ENCODE measurements around the gene AVPR2. TPM values are rescaled to one million over a fixed set of nuclear protein-coding genes. Genes with fewer than 3 reads are reported as not detected.

AVPR2 gene
- total and polyA plus RNA-seq, 9 of the 15 experiments (the other 6 are each of a cell fraction or from before 2014, with no cell fraction given): not detected

DNA sequence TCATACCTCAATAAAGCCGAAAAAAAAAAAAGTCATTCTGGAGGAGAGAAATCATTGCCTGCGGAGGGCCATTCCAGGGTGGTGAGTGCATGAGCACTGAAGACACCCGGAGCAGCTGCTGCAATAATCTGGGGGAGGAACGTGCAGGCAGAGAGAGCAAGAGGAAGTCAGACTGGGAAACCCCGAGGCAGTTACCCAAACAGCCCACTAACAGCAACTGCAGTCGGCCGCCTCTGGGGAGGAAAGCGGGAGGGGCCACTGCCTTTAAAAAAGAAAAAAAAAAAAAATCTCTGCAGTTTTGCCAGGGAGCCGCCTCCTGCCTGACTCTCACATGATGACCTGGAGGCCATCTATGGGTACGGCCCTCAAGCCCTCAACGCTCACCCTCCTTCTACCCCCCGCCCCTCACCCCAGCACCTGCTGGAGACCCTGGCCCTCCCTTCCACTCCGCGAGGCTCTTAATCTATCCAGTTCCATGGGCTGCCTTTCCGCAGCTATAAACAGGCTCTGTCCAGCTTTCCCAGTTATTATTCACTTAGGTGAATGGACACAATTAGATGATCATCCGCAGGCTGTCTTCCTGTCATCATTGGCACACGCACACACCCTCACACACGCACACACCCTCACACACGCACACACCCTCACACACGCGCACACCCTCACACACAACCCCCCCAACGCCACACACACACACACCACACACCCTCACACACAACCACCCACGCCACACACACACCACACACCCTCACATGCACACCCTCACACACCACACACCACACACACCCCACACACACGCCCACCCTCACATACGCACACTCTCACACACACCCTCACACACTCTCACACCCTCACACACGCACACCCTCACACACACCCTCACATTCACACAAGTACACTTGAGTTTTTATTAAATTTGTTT lies 3.4 kb upstream of the AVPR2 start (continued):
- TF ChIP-seq, protein P1, sequence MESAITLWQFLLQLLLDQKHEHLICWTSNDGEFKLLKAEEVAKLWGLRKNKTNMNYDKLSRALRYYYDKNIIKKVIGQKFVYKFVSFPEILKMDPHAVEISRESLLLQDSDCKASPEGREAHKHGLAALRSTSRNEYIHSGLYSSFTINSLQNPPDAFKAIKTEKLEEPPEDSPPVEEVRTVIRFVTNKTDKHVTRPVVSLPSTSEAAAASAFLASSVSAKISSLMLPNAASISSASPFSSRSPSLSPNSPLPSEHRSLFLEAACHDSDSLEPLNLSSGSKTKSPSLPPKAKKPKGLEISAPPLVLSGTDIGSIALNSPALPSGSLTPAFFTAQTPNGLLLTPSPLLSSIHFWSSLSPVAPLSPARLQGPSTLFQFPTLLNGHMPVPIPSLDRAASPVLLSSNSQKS (CRISPR knock-in tag; IDR thresholded peaks at IDR 0.05): no peak
- TF ChIP-seq, protein P2, sequence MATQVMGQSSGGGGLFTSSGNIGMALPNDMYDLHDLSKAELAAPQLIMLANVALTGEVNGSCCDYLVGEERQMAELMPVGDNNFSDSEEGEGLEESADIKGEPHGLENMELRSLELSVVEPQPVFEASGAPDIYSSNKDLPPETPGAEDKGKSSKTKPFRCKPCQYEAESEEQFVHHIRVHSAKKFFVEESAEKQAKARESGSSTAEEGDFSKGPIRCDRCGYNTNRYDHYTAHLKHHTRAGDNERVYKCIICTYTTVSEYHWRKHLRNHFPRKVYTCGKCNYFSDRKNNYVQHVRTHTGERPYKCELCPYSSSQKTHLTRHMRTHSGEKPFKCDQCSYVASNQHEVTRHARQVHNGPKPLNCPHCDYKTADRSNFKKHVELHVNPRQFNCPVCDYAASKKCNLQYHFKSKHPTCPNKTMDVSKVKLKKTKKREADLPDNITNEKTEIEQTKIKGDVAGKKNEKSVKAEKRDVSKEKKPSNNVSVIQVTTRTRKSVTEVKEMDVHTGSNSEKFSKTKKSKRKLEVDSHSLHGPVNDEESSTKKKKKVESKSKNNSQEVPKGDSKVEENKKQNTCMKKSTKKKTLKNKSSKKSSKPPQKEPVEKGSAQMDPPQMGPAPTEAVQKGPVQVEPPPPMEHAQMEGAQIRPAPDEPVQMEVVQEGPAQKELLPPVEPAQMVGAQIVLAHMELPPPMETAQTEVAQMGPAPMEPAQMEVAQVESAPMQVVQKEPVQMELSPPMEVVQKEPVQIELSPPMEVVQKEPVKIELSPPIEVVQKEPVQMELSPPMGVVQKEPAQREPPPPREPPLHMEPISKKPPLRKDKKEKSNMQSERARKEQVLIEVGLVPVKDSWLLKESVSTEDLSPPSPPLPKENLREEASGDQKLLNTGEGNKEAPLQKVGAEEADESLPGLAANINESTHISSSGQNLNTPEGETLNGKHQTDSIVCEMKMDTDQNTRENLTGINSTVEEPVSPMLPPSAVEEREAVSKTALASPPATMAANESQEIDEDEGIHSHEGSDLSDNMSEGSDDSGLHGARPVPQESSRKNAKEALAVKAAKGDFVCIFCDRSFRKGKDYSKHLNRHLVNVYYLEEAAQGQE (IDR thresholded peaks at IDR 0.05; ENCODE audit: borderline replicate concordance): peak; percentile 9; the same call in 1 of the 2 replicates
- TF ChIP-seq, protein P2 (CRISPR knock-in tag; IDR thresholded peaks at IDR 0.05; ENCODE audit: low read depth): no peak
- 0 out of 2 replicates have a peak, but pooled peaks have one; percentile 25 for TF ChIP-seq CBFA2T2 (conservative IDR thresholded peaks at IDR 0.05)
- TF ChIP-seq SMARCE1 (IDR thresholded peaks at IDR 0.05): peak; percentile 51; the same call in 1 of the 2 replicates
- TF ChIP-seq CBX5 (IDR thresholded peaks at IDR 0.05; ENCODE audit: borderline replicate concordance, low read depth): no peak
- TF ChIP-seq, protein P3, sequence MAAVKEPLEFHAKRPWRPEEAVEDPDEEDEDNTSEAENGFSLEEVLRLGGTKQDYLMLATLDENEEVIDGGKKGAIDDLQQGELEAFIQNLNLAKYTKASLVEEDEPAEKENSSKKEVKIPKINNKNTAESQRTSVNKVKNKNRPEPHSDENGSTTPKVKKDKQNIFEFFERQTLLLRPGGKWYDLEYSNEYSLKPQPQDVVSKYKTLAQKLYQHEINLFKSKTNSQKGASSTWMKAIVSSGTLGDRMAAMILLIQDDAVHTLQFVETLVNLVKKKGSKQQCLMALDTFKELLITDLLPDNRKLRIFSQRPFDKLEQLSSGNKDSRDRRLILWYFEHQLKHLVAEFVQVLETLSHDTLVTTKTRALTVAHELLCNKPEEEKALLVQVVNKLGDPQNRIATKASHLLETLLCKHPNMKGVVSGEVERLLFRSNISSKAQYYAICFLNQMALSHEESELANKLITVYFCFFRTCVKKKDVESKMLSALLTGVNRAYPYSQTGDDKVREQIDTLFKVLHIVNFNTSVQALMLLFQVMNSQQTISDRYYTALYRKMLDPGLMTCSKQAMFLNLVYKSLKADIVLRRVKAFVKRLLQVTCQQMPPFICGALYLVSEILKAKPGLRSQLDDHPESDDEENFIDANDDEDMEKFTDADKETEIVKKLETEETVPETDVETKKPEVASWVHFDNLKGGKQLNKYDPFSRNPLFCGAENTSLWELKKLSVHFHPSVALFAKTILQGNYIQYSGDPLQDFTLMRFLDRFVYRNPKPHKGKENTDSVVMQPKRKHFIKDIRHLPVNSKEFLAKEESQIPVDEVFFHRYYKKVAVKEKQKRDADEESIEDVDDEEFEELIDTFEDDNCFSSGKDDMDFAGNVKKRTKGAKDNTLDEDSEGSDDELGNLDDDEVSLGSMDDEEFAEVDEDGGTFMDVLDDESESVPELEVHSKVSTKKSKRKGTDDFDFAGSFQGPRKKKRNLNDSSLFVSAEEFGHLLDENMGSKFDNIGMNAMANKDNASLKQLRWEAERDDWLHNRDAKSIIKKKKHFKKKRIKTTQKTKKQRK (IDR thresholded peaks at IDR 0.05; ENCODE audit: borderline replicate concordance, low read depth, low read length): no peak
- TF ChIP-seq SPI1 (IDR thresholded peaks at IDR 0.05; ENCODE audit: borderline replicate concordance, low read depth, low read length): peak; percentile 86
- TF ChIP-seq LCOR (CRISPR knock-in tag; IDR thresholded peaks at IDR 0.05): 0 out of 2 replicates have a peak, but pooled peaks have one; percentile 36
- 0 out of 2 replicates have a peak, but pooled peaks have one; percentile 33 for TF ChIP-seq TCF3 (CRISPR knock-in tag; IDR thresholded peaks at IDR 0.05)
- no peak for TF ChIP-seq FIP1L1 (IDR thresholded peaks at IDR 0.05; ENCODE audit: low read depth, low read length, poor library complexity, severe bottlenecking)
- TF ChIP-seq NEUROD1 (IDR thresholded peaks at IDR 0.05; ENCODE audit: borderline replicate concordance, low read depth, low read length, partially characterized antibody): no peak
- no peak for TF ChIP-seq ZKSCAN3 (CRISPR knock-in tag; IDR thresholded peaks at IDR 0.05)

Measured in K562 (cell line).